Spleen (tissue), 11 donors: ENCODE results near the gene IER5. TPM values are rescaled to one million over a fixed set of nuclear protein-coding genes. Genes with fewer than 3 reads are reported as not detected.

ENCODE experiments used
- DNase-seq: peaks from one replicate; pipeline ENCODE4 v3.0.0-alpha.2; 2020
- H3K27ac ChIP-seq, 8 donors: fragments of 200-600 bp; sonication (generic) in 7 of 8; 1 replicate in 4 of 8; 2 replicates in 4 of 8; pipeline versions ENCODE4 v1.5.0 to v1.8.0; 2016 to 2021; ENCODE audit warnings: inconsistent platforms in 4 of 8, mild to moderate bottlenecking in 4 of 8, moderate library complexity in 1 of 8
- H3K27me3 ChIP-seq, 7 donors: fragments of 200-600 bp; sonication (generic) in 6 of 7; replicated peaks in 1 of 7; 1 replicate in 4 of 7; 2 replicates in 3 of 7; pipeline versions ENCODE4 v1.5.0 to v1.8.0; 2016 to 2021; ENCODE audit warnings: inconsistent platforms in 3 of 7, mild to moderate bottlenecking in 1 of 7
- H3K36me3 ChIP-seq, 6 donors: fragments of 200-600 bp; sonication (generic) in 5 of 6; 1 replicate in 4 of 6; 2 replicates in 2 of 6; pipeline versions ENCODE4 v1.5.0 to v1.8.0; 2016 to 2021; ENCODE audit warnings: inconsistent platforms in 2 of 6
- H3K4me1 ChIP-seq, 6 donors: fragments of 200-600 bp; sonication (generic) in 5 of 6; 1 replicate in 3 of 6; 2 replicates in 3 of 6; pipeline versions ENCODE4 v1.5.0 to v1.8.0; 2016 to 2021; ENCODE audit warnings: inconsistent platforms in 3 of 6
- H3K4me3 ChIP-seq, 8 donors: fragments of 200-600 bp; sonication (generic) in 7 of 8; 1 replicate in 4 of 8; 2 replicates in 4 of 8; pipeline versions ENCODE4 v1.5.0 to v1.8.0; 2016 to 2021; ENCODE audit warnings: inconsistent platforms in 4 of 8, mild to moderate bottlenecking in 4 of 8, moderate library complexity in 2 of 8
- H3K9me3 ChIP-seq, 8 donors: fragments of 200-600 bp; sonication (generic) in 7 of 8; 1 replicate in 4 of 8; 2 replicates in 4 of 8; pipeline versions ENCODE4 v1.5.0 to v1.8.0; 2016 to 2021; ENCODE audit warnings: inconsistent platforms in 4 of 8
- POLR2A ChIP-seq, 3 donors: fragments of 450-650 bp; IDR thresholded peaks; one replicate each; pipeline ENCODE4 v1.5.1; 2017; ENCODE audit warnings: antibody characterized with exemption in 3 of 3, mild to moderate bottlenecking in 1 of 3
- POLR2AphosphoS5 ChIP-seq, 3 donors: sonication (generic); formaldehyde crosslinking; IDR thresholded peaks; one replicate each; pipeline ENCODE4 v1.5.1; 2017; ENCODE audit warnings: antibody characterized with exemption in 3 of 3
- WGBS, 5 donors: extraction: QIAGEN DNeasy Blood & Tissue Kit in 3 of 5; methylation state at CpG; one replicate each; pipeline versions ENCODE4 v1.1.5 to v1.1.7; 2013 to 2018; 5-methylcytosine and 5-hydroxymethylcytosine counted together
- intact Hi-C: fragments of 100-400 bp; cut with DNase I; formaldehyde crosslinking; loops from one replicate; pipeline ENCODE4 v1.15.0; 2023; ENCODE audit warnings: low total_unique reads
- polyA plus RNA-seq, 3 donors: library from polyadenylated mRNA; stranded (reverse); fragments of 200-250 nt; gene quantifications; one replicate each; pipeline ENCODE4 v1.2.1, GENCODE V29; 2013
- total RNA-seq, 7 donors: library from RNA; depleted of rRNA in 3 of 7; stranded (reverse); fragments of >200 nt in 3 of 7; fragmentation: NEBNext Ultra II Directional in 4 of 7; extraction: Animal tissue kit (Norgen Biotek cat#: 25700) in 4 of 7; gene quantifications; one replicate each; pipeline versions ENCODE4 v1.1.0 to v1.2.1, GENCODE V29; 2016 to 2021
- TF ChIP-seq, protein P1 (sequence below), 11 experiments: fragments of 200-600 bp in 7 of 11; fragments of 450-650 bp in 4 of 11; sonication (generic) in 4 of 11; IDR thresholded peaks in 8 of 11; conservative IDR thresholded peaks in 3 of 11; 1 replicate in 7 of 11; 2 replicates in 4 of 11; pipeline versions ENCODE4 v1.4.0 to v1.8.0; 2016 to 2021; ENCODE audit warnings: antibody characterized with exemption in 11 of 11, inconsistent platforms in 4 of 11, mild to moderate bottlenecking in 1 of 11
- donor health status: healthy with polysubstance abuse.
- donor health status: DM: no; HTN: no; CAD: no; lungs with moderate emphysema.
- donor health status: DM: no; HTN: no; CAD: no.
- donor health status: Bipolar disorder and iron deficiency.
- donor health status: healthy.
- donor health status: DM: no; HTN: no; CAD: no.
- donor health status: DM: yes; HTN: yes; CAD: no.

IER5 gene
- total and polyA plus RNA-seq, 10 donors = 21.3 to 62.3 (median 36.7) TPM

DNA sequence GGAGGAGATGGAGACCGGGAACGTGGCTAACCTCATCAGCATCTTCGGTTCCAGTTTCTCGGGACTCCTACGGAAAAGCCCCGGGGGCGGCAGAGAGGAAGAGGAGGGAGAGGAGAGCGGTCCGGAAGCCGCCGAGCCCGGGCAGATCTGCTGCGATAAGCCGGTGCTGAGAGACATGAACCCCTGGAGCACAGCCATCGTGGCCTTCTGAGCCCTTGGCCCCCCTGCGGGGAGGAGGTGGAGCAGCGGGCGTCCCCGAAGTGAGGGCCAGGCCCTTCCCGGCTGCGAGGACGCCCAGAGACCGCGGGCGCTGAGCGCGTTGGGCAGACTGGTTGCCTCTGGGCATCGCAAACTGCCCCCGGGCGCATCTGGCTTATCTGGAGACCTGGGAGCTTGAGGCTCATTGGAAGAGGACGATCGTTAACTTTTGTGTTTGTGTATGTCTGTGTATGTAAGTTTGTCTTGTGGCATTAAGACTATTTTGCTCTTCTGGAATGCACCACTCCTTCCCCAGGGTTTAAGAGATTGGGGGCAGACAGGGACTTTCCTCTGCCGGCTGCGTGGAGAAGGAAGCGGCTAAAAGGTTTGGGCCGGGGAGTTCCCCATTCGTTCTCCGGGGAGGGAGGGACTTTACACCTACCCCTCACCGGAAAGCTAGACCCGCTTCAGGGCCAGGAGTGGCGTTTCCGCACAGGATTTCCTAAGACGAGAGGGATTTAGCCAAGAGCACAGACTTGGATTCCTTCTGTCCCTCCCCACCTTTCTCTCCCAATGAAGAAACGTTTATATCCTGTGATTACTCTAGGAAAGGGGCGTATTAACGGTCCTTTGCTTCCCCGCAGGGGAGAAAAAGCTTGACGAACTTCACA lies 1.4 kb downstream of the IER5 start:
- H3K4me1 ChIP-seq = peaks cover 36 to 70% (median 62%) of the 10 kb centered on the region in 6 donors
- peaks cover 0 to 33% (median 5%) of the 10 kb centered on the region in 6 donors for H3K36me3 ChIP-seq
- intact Hi-C loops = no loop called here
- DNase-seq = peak; percentile 93
- TF ChIP-seq, protein P1, sequence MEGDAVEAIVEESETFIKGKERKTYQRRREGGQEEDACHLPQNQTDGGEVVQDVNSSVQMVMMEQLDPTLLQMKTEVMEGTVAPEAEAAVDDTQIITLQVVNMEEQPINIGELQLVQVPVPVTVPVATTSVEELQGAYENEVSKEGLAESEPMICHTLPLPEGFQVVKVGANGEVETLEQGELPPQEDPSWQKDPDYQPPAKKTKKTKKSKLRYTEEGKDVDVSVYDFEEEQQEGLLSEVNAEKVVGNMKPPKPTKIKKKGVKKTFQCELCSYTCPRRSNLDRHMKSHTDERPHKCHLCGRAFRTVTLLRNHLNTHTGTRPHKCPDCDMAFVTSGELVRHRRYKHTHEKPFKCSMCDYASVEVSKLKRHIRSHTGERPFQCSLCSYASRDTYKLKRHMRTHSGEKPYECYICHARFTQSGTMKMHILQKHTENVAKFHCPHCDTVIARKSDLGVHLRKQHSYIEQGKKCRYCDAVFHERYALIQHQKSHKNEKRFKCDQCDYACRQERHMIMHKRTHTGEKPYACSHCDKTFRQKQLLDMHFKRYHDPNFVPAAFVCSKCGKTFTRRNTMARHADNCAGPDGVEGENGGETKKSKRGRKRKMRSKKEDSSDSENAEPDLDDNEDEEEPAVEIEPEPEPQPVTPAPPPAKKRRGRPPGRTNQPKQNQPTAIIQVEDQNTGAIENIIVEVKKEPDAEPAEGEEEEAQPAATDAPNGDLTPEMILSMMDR (IDR thresholded peaks at IDR 0.05 in 8 of 11, conservative IDR thresholded peaks at IDR 0.05 in 3 of 11) = peak in 2 of 11 experiments; percentile 15 to 21
- TF ChIP-seq POLR2AphosphoS5 (IDR thresholded peaks at IDR 0.05) (peak; percentile 67 to 86 (median 85)), POLR2A (IDR thresholded peaks at IDR 0.05) (peak in 1 of 3 donors; percentile 71)
- H3K4me3 ChIP-seq = peak overlapping the region; percentile 85 to 96 (median 89)
- WGBS, 5 donors = 0 to 1% (median 0%) methylated on average over 34 to 48 of the region's 48 CpGs
- H3K27me3 ChIP-seq = no peaks in the 10 kb centered on the region
- no peaks in the 10 kb centered on the region for H3K9me3 ChIP-seq
- peak overlapping the region; percentile 90 to 95 (median 94) for H3K27ac ChIP-seq

DNA sequence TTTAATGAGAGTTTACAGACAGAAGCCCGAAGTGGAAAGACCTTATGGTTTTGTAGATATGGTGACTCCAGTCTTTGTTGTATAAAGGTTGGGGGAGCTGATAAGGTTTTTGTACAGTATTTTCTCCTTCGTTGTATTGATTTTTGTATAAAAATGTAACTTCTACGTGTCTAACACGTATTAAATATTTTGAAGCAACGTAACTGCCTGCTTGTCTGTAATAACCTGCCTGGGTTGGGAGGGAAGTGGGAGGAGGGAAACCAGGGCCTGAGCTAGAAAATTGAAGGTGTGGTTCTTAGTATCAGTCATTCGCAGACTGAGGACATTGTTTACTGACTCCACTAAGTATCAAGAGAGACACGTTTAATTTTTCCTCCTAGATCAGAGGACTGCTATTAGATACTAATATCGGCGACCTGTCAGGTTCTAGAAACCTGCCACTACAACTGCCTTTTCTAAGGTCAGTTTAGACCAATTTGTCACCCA lies 2.2 kb downstream of the IER5 start:
- peak overlapping the region; percentile 90 to 95 (median 94) for H3K27ac ChIP-seq
- intact Hi-C loops = no loop called here

DNA sequence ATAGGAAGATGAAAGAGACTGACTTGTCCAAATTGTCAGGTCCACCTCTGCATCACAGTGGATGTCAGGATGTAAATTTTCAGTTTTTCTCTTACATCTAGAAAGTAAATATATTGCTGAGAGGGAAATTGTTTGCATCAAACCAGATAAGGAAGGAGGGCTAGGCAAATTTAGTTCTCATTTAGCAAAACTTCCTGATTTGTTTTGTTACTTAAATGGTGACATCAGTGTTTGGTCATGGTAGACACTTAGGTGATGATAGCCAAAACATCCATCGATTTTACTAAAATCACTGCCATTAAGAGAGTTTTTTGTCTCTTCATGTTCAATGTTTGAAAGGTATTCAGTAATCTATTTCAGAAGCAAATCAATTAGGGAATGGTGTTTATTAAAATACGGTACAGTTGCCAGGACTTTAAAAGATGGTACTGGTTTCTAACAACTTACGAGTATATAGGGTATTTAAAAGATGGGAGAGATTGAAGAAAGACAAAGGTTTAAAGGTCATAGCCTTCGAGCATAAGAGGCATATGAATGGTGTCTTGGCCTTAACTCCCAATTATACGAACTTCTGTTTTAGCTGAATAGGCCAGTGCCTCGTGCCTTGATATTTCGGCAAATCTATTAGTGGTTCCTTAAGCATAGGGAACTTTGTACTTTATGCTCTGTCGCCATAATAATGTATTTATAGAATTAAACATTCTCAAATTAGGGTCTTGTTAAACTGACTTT lies 3.0 kb downstream of the IER5 start:
- 61 to 80% (median 78%) methylated on average over 8 of the region's 8 CpGs for WGBS, 5 donors
- intact Hi-C loops = no loop called here
- DNase-seq = no peak
- peak overlapping the region; percentile 85 to 96 (median 89) for H3K4me3 ChIP-seq
- H3K36me3 ChIP-seq = peaks cover 0 to 39% (median 7%) of the 10 kb centered on the region in 6 donors
- no peaks in the 10 kb centered on the region for H3K9me3 ChIP-seq
- no peak for TF ChIP-seq POLR2A (IDR thresholded peaks at IDR 0.05)
- no peak for TF ChIP-seq POLR2AphosphoS5 (IDR thresholded peaks at IDR 0.05)
- TF ChIP-seq, protein P1 (IDR thresholded peaks at IDR 0.05 in 8 of 11, conservative IDR thresholded peaks at IDR 0.05 in 3 of 11) = no peak
- no peaks in the 10 kb centered on the region for H3K27me3 ChIP-seq
- peaks cover 36 to 85% (median 76%) of the 10 kb centered on the region in 6 donors for H3K4me1 ChIP-seq
- H3K27ac ChIP-seq = peak overlapping the region; percentile 90 to 95 (median 94)

More for the DNA sequence above, 2.2 kb downstream of the IER5 start:
- Histone ChIP-seq H3K36me3 (peaks cover 0 to 39% (median 7%) of the 10 kb centered on the region in 6 donors), H3K9me3 (no peaks in the 10 kb centered on the region), H3K4me1 (peaks cover 36 to 77% (median 70%) of the 10 kb centered on the region in 6 donors), H3K4me3 (peak overlapping the region; percentile 85 to 96 (median 89)), H3K27me3 (no peaks in the 10 kb centered on the region)
- TF ChIP-seq, protein P1 (IDR thresholded peaks at IDR 0.05 in 8 of 11, conservative IDR thresholded peaks at IDR 0.05 in 3 of 11) = no peak
- TF ChIP-seq POLR2AphosphoS5 (IDR thresholded peaks at IDR 0.05) = no peak
- no peak for TF ChIP-seq POLR2A (IDR thresholded peaks at IDR 0.05)
- WGBS, 5 donors = 16 to 23% (median 21%) methylated on average over 9 of the region's 9 CpGs
- DNase-seq = no peak
